HG02970 (cell line): ENCODE results near the gene CLEC14A.

Experiments used
- ATAC-seq: cut with Tn5 transposase; IDR thresholded peaks from one replicate; pipeline ENCODE4 v1.9.1; 2021; ENCODE audit warnings: mild to moderate bottlenecking, moderate library complexity, moderate number of reproducible peaks; ENCODE audit not compliant: unreplicated experiment, low FRiP score

The CLEC14A gene

DNA sequence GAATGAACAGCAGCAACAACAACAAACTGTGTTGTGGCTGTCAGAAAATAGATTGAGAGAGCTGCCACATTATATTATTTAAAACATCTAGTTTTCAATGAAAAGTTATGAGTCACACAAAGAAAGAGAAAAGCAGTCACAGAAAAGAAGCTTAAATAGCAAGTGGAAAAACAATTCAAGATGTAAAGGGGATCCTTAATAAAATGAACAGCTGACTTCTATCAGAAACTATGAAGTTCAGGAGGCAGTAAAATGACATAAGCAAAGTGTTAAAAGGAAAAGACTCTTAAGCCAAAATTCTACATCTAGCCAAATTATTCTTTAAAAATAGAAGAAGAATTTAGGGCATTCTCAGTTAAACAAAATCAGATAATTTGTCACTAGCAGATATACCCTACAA lies 5.6 kb downstream of the CLEC14A start:
- ATAC-seq = no peak

DNA sequence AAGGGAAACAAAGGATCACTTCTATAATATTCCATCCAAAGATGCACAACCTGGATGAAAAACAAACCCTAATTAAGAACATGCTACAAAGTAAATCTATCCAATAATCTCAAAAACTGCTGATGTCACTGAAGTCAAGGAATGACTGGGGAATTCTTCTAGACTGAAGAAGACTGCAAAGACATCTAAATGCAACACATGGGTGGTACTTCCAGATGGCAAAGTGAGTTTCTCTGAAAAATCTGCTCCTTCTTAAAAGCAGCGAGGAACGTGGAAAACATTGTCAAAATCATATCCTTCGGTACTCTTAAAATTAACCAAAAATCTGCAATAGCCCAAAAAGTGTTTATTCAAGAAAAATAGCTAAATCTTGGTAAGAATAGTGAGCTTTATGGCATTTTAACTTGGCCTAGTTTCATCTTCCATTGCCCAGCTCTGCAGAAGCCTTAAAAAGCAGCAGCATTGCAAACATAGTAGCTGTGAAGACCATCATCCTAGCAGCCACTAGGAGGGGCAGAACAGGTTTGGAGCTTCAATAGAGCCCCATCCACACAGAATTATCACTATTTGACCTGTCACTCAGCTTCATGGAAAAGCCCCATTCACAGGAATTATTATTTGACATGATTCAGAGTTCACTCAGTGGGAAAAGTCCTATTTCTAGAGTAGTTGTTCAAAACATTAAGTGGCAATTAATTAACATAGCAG lies 7.4 kb downstream of the CLEC14A start:
- no peak for ATAC-seq

DNA sequence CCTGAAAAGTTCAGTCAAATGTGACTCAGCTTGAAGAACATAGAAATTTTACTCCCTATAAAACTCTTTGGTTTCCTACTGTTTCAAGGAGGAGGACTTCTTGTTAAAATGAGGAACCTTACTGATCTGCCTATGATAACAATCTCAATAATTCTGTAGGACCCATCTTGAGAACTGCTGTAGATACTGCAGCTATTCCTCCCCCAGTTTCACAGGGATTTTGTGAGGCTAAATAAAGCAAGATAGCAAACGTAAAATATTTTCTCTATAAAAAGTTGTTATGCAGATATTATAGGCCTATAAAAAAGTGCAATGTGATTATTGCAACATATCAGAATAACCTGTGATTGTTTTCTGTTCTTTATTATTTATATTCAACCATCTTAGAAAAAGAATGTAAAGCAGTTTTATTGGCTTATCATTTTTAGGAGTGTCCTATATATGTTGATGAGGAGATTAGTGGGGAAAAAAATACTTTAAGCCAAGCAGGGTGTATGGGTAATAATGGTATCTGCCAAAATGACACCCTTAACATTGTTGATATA lies 12.1 kb downstream of the CLEC14A start:
- no peak for ATAC-seq

DNA sequence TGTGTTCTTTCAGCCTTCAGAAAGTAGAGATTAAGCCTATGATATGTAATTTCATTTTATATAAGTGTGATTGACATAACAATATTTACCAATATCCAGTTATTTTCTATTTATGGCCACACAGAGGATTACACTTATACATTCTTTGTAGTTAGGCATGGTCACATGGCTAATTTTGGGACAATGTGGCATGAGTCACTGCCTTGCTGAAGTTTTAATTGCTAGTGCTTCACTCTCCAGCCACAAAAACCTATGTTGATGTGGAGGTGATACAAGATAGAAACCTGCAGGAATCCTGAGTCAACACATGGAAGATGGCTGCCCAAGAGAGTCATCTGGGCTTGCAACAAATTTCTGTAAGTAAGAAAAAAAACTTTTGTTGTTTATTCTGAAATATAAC lies 17.0 kb downstream of the CLEC14A start:
- no peak for ATAC-seq

DNA sequence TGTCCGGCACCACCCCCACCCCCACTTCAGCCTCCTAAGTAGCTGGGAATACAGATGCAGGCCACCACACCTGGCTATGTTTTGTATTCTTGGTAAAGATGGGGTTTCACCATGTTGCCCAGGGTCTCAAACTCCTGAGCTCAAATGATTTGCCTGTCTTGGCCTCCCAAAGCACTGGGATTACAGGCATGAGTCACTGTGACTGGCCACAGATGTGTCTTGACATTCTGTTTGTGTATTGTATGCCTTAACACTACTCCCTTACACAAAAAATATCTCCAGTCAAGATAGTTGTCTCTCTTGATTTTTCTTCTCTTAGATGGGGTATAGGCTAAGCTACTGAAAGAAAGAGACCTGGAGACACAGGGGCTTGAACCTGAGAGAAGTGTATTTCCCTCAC lies 17.6 kb downstream of the CLEC14A start:
- no peak for ATAC-seq

DNA sequence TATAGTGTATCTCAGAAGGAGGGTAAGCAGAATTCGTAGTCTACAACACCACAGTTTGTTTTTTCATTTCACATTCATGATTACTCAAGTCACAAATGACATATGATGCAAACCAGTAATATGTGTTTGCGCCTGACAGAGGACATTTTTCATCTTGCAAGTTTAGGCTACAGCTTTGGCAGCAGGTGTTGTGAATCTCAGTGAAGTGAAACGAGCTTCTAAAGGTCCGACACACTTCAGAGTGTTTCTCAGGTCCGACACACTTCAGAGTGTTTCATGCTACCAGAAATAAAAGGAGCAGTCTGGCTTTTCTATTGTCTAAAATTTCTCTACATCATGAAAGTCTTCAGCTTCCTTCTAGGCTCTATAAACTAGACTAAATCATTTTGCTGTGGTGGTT lies 22.7 kb downstream of the CLEC14A start:
- no peak for ATAC-seq

DNA sequence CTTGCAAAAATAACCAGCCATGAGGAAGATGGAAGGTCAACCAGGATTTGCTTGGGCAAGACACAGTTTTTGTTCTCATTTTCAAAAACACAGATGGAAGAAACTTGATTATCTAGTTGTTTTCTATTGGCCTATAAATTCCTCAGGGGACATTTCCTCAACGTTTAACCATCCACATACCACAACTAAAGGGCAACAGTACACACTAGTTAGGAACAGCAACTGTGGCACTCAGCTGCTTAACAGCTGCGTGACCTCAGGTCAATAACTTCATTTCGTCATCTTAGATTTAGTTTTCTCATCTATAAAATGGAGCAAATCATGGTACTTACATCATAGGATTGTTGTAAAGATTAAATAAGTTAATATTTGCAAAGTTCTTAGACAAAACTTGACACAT lies 29.5 kb downstream of the CLEC14A start:
- ATAC-seq = no peak

DNA sequence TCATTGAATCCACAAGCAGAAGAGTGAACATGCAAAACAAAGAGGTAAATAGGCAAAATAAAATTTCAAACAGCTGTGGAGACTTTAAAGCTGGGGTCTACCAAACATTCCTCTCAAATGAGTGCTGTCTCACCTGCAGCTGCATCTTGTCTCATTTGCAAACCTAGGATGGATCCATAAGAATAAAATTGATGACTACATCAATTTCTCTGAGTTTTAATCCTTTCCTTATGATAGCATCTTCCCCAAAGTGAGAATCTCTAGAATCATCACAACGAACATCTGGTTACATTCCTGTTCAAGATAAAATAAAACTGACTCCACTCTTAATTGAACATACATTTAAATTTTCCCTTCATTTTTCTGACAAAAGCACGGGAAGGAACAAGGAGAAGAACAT lies 29.9 kb downstream of the CLEC14A start:
- no peak for ATAC-seq

DNA sequence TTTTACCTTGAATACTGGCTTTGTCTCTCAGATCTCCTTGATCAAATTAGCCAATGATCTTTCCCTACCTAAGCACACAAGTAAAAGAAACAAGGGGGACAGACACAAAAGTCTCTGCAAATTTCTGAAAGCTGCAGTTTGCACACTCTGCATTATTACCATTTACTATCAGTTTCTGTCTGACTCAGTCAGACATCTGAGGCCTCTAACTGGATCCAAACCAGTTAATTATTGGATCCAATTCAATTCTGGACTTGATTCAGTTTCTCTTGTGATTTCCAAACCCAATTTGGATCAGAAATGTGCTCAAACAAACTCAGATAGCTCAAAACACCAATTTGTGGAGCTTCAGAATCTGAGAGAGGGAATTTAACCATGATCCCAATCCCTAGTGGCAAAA lies 31.6 kb downstream of the CLEC14A start:
- ATAC-seq = no peak

DNA sequence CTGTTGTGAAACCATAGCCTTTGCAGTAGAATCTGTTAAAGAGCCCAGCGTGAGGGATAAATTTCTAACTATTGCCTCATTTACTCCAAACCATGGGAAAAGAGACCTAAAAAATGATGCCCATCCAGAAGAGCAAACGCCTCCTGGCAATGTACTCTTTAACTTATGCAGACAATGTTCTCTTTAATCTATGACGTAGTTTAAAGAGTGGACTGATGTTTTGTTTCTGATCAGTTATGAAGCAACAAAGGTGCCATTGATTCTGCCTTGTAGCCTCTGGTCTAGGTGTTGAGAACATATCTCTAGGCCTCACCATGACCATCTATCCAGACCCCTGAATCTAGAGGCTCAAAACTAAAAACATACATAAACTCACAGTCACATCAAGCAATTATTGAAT lies 34.8 kb downstream of the CLEC14A start:
- no peak for ATAC-seq

DNA sequence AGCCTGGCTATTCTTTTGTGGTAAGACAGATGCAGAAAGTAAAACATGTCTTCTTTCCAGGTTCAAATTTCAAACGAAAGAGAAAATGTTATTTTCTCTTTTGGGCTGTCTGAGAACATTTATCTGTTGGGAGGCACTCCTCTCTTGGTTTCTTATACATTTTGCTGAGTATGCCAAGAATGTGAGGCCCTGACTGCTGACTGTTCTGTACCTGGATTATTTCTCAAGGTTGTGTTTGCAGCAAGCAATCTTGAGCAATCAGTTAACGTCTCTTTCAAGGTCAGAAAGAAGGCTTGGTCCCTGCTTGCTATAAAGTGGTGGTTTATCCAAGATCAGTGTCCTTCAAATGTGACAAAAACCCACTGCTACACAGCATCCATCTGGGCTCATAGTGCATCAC lies 38.3 kb downstream of the CLEC14A start:
- no peak for ATAC-seq

DNA sequence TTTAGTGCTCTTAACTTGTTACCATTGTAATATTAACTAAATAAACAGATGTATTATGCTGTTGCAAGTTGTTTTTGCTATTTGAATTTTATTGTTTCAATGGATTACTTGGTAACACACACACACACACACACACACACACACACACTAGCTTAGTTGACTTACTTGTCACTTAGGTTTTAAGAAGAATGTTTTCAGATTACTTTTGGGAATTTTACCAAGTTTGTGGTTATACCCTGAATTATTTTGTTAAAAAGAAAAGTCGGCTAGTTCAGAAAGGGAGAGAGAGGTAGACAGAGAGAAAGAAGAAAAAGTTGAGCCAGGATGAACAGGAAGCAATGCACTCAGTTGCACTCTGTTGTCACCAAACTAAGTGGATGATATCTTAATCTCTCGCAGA lies 42.9 kb downstream of the CLEC14A start:
- no peak for ATAC-seq

DNA sequence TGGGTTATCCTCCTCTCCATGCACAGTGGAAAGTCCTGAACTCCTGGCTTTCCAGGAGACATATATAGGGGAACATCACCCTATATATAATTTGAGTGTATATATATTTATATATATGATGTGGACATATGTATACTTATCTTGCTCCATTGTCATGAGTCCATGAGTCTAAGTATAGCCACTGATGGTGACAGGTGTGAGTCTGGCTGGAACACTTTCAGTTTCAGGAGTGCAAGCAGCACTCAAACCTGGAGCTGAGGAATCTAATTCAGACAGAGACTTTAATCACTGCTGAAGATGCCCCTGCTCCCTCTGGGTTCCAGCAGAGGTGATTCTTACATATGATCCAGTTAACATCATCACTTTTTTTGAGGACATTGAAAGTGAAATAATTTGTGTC lies 43.8 kb downstream of the CLEC14A start:
- ATAC-seq = no peak

DNA sequence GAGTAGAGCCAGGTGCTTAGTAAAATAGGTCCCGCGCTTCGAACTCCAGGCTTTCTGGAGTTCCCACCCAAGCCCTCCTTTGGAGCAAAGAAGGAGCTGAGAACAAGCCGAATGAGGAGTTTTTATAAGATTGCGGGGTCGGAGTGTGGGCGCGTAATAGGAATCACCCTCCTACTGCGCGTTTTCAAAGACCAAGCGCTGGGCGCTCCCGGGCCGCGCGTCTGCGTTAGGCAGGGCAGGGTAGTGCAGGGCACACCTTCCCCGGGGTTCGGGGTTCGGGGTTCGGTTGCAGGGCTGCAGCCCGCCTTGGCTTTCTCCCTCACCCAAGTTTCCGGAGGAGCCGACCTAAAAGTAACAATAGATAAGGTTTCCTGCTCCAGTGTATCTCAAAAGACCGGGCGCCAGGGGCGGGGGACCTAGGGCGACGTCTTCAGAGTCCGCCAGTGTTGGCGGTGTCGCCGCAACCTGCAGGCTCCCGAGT lies 44.6 kb downstream of the CLEC14A start:
- ATAC-seq = no peak

DNA sequence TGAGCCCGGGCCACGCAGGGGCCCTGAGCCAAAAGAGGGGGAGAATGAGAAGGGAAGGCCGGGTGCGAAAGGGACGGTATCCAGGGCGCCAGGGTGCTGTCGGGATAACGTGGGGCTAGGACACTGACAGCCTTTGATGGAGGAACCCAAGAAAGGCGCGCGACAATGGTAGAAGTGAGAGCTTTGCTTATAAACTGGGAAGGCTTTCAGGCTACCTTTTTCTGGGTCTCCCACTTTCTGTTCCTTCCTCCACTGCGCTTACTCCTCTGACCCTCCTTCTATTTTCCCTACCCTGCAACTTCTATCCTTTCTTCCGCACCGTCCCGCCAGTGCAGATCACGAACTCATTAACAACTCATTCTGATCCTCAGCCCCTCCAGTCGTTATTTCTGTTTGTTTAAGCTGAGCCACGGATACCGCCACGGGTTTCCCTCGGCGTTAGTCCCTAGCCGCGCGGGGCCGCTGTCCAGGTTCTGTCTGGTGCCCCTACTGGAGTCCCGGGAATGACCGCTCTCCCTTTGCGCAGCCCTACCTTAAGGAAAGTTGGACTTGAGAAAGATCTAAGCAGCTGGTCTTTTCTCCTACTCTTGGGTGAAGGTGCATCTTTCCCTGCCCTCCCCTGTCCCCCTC lies 45.2 kb downstream of the CLEC14A start:
- ATAC-seq = no peak

DNA sequence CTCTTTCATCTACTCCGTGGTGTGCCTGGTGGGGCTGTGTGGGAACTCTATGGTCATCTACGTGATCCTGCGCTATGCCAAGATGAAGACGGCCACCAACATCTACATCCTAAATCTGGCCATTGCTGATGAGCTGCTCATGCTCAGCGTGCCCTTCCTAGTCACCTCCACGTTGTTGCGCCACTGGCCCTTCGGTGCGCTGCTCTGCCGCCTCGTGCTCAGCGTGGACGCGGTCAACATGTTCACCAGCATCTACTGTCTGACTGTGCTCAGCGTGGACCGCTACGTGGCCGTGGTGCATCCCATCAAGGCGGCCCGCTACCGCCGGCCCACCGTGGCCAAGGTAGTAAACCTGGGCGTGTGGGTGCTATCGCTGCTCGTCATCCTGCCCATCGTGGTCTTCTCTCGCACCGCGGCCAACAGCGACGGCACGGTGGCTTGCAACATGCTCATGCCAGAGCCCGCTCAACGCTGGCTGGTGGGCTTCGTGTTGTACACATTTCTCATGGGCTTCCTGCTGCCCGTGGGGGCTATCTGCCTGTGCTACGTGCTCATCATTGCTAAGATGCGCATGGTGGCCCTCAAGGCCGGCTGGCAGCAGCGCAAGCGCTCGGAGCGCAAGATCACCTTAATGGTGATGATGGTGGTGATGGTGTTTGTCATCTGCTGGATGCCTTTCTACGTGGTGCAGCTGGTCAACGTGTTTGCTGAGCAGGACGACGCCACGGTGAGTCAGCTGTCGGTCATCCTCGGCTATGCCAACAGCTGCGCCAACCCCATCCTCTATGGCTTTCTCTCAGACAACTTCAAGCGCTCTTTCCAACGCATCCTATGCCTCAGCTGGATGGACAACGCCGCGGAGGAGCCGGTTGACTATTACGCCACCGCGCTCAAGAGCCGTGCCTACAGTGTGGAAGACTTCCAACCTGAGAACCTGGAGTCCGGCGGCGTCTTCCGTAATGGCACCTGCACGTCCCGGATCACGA lies 46.0 kb downstream of the CLEC14A start:
- ATAC-seq = no peak

DNA sequence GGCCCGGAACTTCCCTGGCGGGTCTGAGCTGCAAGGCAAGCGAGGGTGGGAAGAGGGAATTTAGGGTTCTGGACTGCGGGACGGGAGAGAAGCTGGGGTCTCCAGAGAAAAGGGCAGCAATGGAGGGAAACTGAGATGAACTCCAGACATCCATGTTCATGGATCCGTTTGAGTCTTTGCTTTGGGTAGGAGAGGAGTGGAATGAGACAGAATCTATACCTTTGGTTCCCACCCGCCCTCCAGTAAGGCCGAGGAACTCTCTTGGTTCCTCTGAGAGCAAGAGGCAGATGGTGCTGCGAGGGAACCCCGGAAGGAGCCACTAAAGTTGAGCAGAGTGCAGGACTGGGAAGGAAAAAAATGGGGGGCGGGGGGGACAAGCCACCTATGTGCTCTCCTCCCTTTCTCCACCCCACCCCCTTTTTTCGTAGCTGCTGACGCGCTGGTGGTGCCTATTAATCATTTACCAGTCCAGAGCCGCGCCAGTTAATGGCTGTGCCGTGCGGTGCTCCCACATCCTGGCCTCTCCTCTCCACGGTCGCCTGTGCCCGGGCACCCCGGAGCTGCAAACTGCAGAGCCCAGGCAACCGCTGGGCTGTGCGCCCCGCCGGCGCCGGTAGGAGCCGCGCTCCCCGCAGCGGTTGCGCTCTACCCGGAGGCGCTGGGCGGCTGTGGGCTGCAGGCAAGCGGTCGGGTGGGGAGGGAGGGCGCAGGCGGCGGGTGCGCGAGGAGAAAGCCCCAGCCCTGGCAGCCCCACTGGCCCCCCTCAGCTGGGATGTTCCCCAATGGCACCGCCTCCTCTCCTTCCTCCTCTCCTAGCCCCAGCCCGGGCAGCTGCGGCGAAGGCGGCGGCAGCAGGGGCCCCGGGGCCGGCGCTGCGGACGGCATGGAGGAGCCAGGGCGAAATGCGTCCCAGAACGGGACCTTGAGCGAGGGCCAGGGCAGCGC lies 47.0 kb downstream of the CLEC14A start:
- ATAC-seq = no peak

DNA sequence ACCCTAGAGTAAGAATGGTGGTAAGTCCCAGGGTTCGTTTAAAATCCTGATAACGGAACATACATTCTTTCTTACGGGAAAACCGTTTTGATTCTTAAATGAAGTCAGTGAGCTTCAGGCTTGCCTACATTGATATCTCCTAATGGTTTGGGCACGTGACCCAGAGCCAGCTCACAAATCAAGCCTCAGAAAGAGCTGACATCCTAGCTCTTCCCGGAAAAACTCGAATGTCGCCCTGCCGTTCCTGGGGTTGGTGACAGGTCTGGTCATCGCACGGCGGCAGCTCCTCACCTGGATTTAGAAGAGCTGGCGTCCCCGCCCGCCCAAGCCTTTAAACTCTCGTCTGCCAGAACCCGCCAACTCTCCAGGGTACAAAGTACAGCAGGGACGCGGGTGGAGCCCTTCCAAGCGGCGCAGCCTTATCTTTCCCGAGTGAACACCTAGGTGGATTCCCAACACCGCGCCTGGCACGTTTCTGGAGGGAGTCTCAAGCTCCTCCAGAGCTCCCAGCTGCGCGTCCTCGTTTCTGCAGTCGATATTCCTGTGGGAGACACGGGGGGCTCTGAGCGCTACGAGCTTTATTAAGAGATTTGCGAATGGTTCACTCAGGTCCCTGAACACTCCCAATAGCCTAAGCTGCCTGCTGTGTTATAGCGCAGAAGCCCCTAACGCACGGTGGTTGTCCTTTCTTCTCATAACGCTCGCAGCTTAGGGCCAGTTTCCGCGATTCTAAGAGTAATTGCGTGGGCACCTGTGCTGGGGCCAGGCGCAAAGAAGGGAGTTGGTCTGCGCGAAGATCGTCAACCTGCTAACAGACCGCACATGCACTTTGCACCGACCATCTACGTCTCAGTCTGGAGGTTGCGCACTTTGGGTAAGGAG lies 47.9 kb downstream of the CLEC14A start, which contains the start of gene SSTR1:
SSTR1 (plus strand) TSS at position 169 of the 882 bp plus-strand sequence. CDS start 1,486 bp downstream, outside the sequence.
- ATAC-seq = no peak

DNA sequence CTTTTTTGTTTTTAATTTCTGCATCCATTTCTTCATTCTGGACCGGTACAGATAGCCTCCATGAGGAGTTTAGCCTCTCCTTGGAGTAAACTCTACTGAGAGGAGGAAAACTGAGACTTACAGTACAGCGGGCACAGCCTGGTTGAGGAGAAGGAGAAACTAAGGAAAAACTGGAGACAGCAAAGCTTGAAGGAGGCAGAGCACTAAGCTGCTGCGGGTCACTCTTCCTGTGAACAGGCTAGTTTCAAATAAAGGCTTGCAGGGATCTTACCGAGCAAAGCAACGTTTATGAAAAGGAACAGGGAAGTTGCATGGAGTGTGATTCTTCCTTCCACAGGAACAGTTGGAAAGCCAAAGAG lies 48.5 kb downstream of the CLEC14A start:
- ATAC-seq = no peak
